GM12874 (cell line): Measurements from ENCODE around the gene TNPO3.

ENCODE experiments used
- TF ChIP-seq, protein P1 (sequence below): IDR thresholded peaks from 2 replicates; pipeline ENCODE4 v1.5.1; 2011; ENCODE audit warnings: low read depth, mild to moderate bottlenecking, control low read depth, low read length, moderate library complexity; ENCODE audit not compliant: insufficient read depth

The TNPO3 gene

DNA sequence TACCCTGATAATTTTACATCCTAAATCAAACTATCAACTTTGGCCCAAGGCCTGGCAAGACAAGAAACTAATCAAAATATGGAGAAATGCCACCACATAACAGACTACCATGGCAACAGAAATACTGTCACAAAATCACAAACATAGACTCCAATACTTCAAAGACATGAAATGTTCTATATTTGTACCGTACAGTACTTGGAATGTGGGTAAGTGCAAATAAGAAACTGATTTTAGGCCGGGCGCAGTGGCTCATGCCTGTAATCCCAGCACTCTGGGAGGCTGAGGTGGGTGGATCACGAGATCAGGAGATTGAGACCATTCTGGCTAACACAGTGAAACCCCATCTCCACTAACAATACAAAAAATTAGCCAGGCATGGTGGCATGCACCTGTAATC, 9.2 kb downstream of the TNPO3 start:
- TF ChIP-seq, protein P1, sequence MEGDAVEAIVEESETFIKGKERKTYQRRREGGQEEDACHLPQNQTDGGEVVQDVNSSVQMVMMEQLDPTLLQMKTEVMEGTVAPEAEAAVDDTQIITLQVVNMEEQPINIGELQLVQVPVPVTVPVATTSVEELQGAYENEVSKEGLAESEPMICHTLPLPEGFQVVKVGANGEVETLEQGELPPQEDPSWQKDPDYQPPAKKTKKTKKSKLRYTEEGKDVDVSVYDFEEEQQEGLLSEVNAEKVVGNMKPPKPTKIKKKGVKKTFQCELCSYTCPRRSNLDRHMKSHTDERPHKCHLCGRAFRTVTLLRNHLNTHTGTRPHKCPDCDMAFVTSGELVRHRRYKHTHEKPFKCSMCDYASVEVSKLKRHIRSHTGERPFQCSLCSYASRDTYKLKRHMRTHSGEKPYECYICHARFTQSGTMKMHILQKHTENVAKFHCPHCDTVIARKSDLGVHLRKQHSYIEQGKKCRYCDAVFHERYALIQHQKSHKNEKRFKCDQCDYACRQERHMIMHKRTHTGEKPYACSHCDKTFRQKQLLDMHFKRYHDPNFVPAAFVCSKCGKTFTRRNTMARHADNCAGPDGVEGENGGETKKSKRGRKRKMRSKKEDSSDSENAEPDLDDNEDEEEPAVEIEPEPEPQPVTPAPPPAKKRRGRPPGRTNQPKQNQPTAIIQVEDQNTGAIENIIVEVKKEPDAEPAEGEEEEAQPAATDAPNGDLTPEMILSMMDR, result no peak

DNA sequence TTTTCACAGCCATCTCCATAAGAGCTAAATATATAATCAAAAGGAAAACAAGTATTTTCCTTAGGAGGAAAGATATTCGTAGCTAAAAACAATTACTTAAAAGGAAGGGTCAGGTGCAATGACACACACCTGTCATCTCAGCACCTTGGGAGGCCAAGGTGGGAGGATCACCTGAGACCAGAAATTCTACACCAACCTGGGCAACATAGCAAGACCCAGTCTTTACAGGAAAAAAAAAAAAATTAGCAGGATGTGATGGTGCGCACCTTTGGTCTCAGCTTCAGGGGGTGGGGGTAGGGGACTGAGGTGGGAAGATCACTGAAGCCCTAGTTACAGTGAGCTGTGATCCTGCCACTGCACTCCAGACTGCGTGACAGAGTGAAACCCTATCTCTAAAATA, 11.9 kb downstream of the TNPO3 start:
- TF ChIP-seq, protein P1, result no peak

DNA sequence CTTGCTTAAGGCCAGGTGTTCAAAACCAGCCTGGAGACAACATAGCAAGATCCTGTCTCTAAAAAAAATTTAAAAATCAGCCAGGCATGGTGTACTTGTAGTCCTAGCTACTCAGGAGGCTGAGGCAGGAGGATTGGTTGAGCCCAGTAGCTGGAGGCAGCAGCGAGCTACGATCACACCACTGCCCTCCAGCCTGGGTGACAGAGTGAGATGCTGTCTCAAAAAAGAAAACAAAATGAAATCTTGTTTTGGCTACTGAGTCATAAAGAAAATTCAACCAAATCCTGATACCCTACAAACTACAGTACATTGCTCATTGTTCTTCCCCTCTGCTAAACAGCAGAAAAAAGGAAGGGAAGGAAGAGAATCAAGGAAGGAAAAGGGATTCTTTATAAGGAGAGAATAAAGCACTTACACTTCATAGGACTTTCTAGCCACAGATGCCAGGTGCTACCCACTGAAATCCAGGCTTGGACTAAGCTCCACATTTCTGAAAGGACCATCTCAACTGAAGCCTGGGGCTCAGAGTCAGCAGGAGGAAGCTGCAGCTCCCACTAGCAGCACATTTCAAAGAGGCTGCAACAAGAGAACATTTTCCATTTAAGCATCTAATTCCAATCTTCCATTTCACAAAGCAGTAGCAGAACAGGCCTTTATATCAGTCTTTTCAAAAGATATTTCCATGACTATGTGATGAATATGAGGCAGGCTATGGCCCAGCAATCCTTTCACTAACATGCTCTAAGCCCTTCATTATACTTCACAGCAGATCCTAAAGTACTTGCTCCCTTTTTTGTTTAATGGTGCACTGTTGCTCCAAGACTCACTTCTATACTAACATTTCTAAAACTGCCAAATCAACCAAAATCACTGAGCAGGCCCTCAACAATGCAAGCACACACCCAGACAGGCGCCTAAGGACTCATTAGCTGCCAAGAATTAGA, 13.5 kb downstream of the TNPO3 start:
- TF ChIP-seq, protein P1, result no peak

DNA sequence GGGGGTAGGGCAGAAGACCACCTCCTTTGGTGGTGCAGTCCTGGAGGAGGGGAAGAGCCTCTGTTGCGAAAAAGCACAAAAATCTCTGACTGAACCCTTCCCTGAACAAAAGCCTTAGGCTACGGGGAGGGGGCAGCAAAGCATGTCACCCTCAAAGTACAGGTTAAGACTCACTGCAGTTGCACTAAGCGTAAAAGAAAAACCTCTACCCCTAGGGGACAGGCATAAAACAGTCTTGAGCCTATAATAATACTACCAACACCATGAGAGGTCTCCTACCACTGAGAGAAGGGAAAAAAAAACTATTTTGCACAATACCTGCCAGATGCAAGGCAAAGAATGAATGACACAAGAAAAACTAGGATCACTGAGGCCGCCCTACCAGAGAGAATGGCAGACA, 17.3 kb downstream of the TNPO3 start:
- TF ChIP-seq, protein P1, result no peak

DNA sequence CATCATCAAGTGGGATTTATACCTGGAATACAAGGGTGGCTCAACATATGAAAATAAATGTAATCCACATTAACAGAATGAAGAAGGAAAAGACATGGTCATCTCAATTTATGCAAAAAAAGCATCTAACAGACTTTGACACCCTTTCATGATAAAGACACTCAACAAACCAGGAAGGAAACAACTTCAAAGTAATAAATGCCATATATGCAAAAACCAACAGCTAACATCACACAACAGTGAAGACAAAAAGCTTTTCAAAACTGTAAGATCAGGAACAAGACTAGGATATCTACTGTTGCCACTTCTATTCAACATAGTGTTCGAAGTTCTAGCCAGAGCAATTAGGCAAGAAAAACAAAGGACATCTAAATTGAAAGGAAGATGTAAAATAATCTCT, 22.9 kb downstream of the TNPO3 start:
- TF ChIP-seq, protein P1, result no peak

DNA sequence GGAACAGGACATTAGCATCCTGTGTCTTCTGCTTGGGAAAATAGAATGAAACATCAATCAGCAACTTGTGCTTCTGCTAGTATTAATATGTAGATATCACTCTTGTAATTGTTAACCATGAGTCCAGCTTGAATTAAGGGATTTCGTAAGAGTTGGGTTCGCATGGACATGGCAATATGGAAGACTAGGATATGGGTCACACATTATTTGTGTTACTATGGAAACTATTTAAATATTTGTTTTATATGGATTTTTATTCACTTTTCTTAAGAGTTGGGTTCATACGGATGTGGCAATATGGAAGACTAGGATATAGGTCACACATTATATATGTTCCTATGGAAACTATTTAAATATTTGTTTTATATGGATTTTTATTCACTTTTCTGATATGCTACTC, 24.5 kb downstream of the TNPO3 start:
- TF ChIP-seq, protein P1, result no peak

DNA sequence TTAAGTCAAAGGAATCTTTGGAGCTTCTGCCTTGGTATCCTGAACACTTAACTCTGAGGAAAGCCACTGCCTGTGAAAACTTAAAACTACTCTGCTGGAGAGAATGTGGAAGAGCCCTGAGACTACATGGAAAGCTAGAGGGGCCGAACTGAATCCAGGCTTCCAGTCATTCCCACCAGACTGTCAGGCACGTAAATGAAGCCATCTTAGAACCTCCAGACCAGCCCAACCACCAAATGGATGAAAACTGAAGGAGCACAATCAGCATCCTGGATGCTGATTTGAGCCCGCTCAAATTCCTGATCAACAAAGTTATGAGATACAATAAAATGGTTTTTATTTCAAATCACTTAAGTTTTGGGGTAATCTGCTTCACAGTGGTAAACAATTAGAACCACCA, 30.8 kb downstream of the TNPO3 start:
- TF ChIP-seq, protein P1, result no peak
